ENCODE results near the gene ANKRD42. TPM values are rescaled to one million over a fixed set of nuclear protein-coding genes. Genes with fewer than 3 reads are reported as not detected.

The ANKRD42 gene
- 1 to 10 TPM; 8.0 to 8.2 TPM for total RNA-seq

GRCh38 chr11:83193315-83194280 lies at the start of gene ANKRD42:
Gene ANKRD42 (plus strand): TSS chr11:83193712. CDS start chr11:83194671, 959 bp downstream.
- Histone ChIP-seq H3K27ac (peak within 1 kb of the TSS; percentile 89), H3K4me1 (no peaks in the 10 kb centered on the region), H3K4me3 (peak within 1 kb of the TSS; percentile 67), H3K36me3 (no peaks in the 10 kb centered on the region), H3K9me3 (no peaks in the 10 kb centered on the region), H3K27me3 (no peaks in the 10 kb centered on the region), H3K9ac (ENCODE audit: low read depth in 2 of 2, low read length in 2 of 2) (peak within 1 kb of the TSS; percentile 86 to 95)
- intact Hi-C loops (cut with DNase I) = loop anchor here (10.0 kb wide), 1 partner anchor 119 kb away; the partner anchor contains the start of gene RAB30
- no peak for TF ChIP-seq CTCF (IDR thresholded peaks at IDR 0.05)
- peak; percentile 95 for DNase-seq

GRCh38 chr11:83147895-83148294 lies 45.6 kb upstream of the ANKRD42 start:
- intact Hi-C loops (cut with DNase I) = loop anchor here (10.0 kb wide), 1 partner anchor 97 kb away; no protein-coding TSS in a partner anchor
- TF ChIP-seq CTCF (IDR thresholded peaks at IDR 0.05) = no peak
- no peak overlapping the region for H3K4me3 ChIP-seq
- H3K9ac ChIP-seq (ENCODE audit: low read depth in 2 of 2, low read length in 2 of 2) = no peak overlapping the region
- H3K9me3 ChIP-seq = no peaks in the 10 kb centered on the region
- no peaks in the 10 kb centered on the region for H3K4me1 ChIP-seq
- DNase-seq = no peak
- no peaks in the 10 kb centered on the region for H3K36me3 ChIP-seq
- no peaks in the 10 kb centered on the region for H3K27me3 ChIP-seq
- no peak overlapping the region for H3K27ac ChIP-seq

- no peaks in the 10 kb centered on the region for H3K9me3 ChIP-seq
- H3K9ac ChIP-seq (ENCODE audit: low read depth in 2 of 2, low read length in 2 of 2) = no peak overlapping the region
- H3K4me1 ChIP-seq = no peaks in the 10 kb centered on the region
- no peaks in the 10 kb centered on the region for H3K36me3 ChIP-seq
- intact Hi-C loops (cut with DNase I) = loop anchor here (5.0 kb wide), 1 partner anchor 78 kb away; the partner anchor contains the start of gene RAB30
- H3K27me3 ChIP-seq = no peaks in the 10 kb centered on the region
- H3K27ac ChIP-seq = no peak overlapping the region
- no peak for TF ChIP-seq CTCF (IDR thresholded peaks at IDR 0.05)
- H3K4me3 ChIP-seq = no peak overlapping the region
- DNase-seq = no peak
Measured at GRCh38 chr11:83150450-83150849, 43.1 kb upstream of the ANKRD42 start.

GRCh38 chr11:83151274-83151977 lies 42.1 kb upstream of the ANKRD42 start:
- H3K27me3 ChIP-seq = no peaks in the 10 kb centered on the region
- intact Hi-C loops (cut with DNase I) = loop anchor here (5.0 kb wide), 1 partner anchor 79 kb away; the partner anchor contains the start of gene RAB30
- no peak overlapping the region for H3K4me3 ChIP-seq
- no peaks in the 10 kb centered on the region for H3K9me3 ChIP-seq
- H3K27ac ChIP-seq = no peak overlapping the region
- no peaks in the 10 kb centered on the region for H3K4me1 ChIP-seq
- no peaks in the 10 kb centered on the region for H3K36me3 ChIP-seq
- DNase-seq = peak; percentile 73
- no peak overlapping the region for H3K9ac ChIP-seq (ENCODE audit: low read depth in 2 of 2, low read length in 2 of 2)
- no peak for TF ChIP-seq CTCF (IDR thresholded peaks at IDR 0.05)

GRCh38 chr11:83152264-83152663 lies 41.2 kb upstream of the ANKRD42 start:
- Histone ChIP-seq H3K36me3 (no peaks in the 10 kb centered on the region), H3K27me3 (no peaks in the 10 kb centered on the region), H3K27ac (no peak overlapping the region), H3K9me3 (no peaks in the 10 kb centered on the region), H3K4me3 (no peak overlapping the region), H3K4me1 (no peaks in the 10 kb centered on the region), H3K9ac (ENCODE audit: low read depth in 2 of 2, low read length in 2 of 2) (no peak overlapping the region)
- intact Hi-C loops (cut with DNase I) = loop anchor here (5.0 kb wide), 1 partner anchor 80 kb away; the partner anchor contains the start of gene RAB30
- TF ChIP-seq CTCF (IDR thresholded peaks at IDR 0.05) = no peak
- DNase-seq = no peak

All from colonic mucosa (tissue), 4 donors.